CD8-positive, alpha-beta memory T cell (primary cell): ENCODE data around the gene POF1B. TPM values are rescaled to one million over a fixed set of nuclear protein-coding genes. Genes with fewer than 3 reads are reported as not detected.
"Not testable (repeated sequence)": the region's sequence is repeated elsewhere in the genome, so short reads cannot be mapped to it uniquely, and the experiment has no call there.

ENCODE experiments used
- CTCF ChIA-PET: fragments of 350-600 bp; sonication (Branson Sonifier 250); formaldehyde crosslinking; loops from one replicate; lab custom pipeline; 2021; ENCODE audit warnings: antibody characterized with exemption; lab: Charles Lee
- POLR2A ChIA-PET: fragments of 350-600 bp; sonication (Branson Sonifier 250); formaldehyde crosslinking; loops from one replicate; lab custom pipeline; 2021; ENCODE audit warnings: antibody characterized with exemption; lab: Charles Lee
- DNase-seq, 5 donors: peaks; one replicate each; pipeline versions ENCODE4 v3.0.0 to v3.0.0-alpha.2; 2020 to 2022; ENCODE audit warnings: mixed read lengths in 1 of 5
- H3K27ac ChIP-seq: one replicate; pipeline ENCODE4 v1.7.0; 2013; ENCODE audit warnings: low read depth, mild to moderate bottlenecking, low read length, moderate library complexity
- H3K27me3 ChIP-seq: 2 replicates; pipeline ENCODE4 v1.7.0; 2013; ENCODE audit warnings: low read length, mild to moderate bottlenecking; ENCODE audit not compliant: insufficient read depth, poor library complexity, severe bottlenecking
- H3K36me3 ChIP-seq: 2 replicates; pipeline ENCODE4 v1.7.0; 2013; ENCODE audit warnings: mild to moderate bottlenecking, low read length, moderate library complexity; ENCODE audit not compliant: insufficient read depth
- H3K4me1 ChIP-seq: 2 replicates; pipeline ENCODE4 v1.7.0; 2013; ENCODE audit warnings: mild to moderate bottlenecking, low read length, moderate library complexity; ENCODE audit not compliant: insufficient read depth
- H3K4me3 ChIP-seq: 2 replicates; pipeline ENCODE4 v1.7.0; 2013; ENCODE audit warnings: mild to moderate bottlenecking, low read length
- H3K9me3 ChIP-seq: 2 replicates; pipeline ENCODE4 v1.7.0; 2013; ENCODE audit warnings: mild to moderate bottlenecking, low read length
- H3K27ac Mint-ChIP-seq, 8 donors: one replicate each; pipeline ENCODE4 v1.8.0; 2020 to 2021; ENCODE audit warnings: mixed read lengths in 8 of 8, mild to moderate bottlenecking in 6 of 8, inconsistent platforms in 3 of 8, moderate library complexity in 3 of 8
- H3K27me3 Mint-ChIP-seq, 2 donors: one replicate each; pipeline ENCODE4 v1.8.0; 2020 to 2021; ENCODE audit warnings: mixed read lengths in 2 of 2, mild to moderate bottlenecking in 1 of 2, moderate library complexity in 1 of 2
- H3K36me3 Mint-ChIP-seq, 3 donors: one replicate each; pipeline ENCODE4 v1.8.0; 2020 to 2021; ENCODE audit warnings: mixed read lengths in 3 of 3, inconsistent platforms in 1 of 3, mild to moderate bottlenecking in 1 of 3
- H3K4me1 Mint-ChIP-seq, 3 donors: one replicate each; pipeline ENCODE4 v1.8.0; 2020 to 2021; ENCODE audit warnings: mixed read lengths in 3 of 3, inconsistent platforms in 1 of 3, mild to moderate bottlenecking in 1 of 3
- H3K4me3 Mint-ChIP-seq, 7 donors: one replicate each; pipeline ENCODE4 v1.8.0; 2020 to 2021; ENCODE audit warnings: mixed read lengths in 7 of 7, mild to moderate bottlenecking in 6 of 7, moderate library complexity in 4 of 7, inconsistent platforms in 2 of 7
- H3K9me3 Mint-ChIP-seq, 5 donors: one replicate each; pipeline ENCODE4 v1.8.0; 2020 to 2022; ENCODE audit warnings: mixed read lengths in 5 of 5, mild to moderate bottlenecking in 3 of 5, moderate library complexity in 2 of 5, inconsistent platforms in 1 of 5
- polyA plus RNA-seq: library from polyadenylated mRNA; unstranded; fragments of 300-500 nt; fragmentation: Illumina TruSeq; gene quantifications from one replicate; pipeline ENCODE4 v1.2.3, GENCODE V29; 2021
- total RNA-seq, 2 experiments: library from RNA; stranded (reverse); gene quantifications; one replicate each; pipeline ENCODE4 v1.2.3, GENCODE V29; 2021

POF1B gene
- total and polyA plus RNA-seq, 3 experiments from 2014 or later, result not detected

GRCh38 chrX:85365370-85365995 is 14.0 kb downstream of the POF1B start:
- no peak overlapping the region for H3K27ac ChIP-seq
- H3K27me3 ChIP-seq, result no peaks in the 10 kb centered on the region
- Mint-ChIP-seq H3K4me1 (no peaks in the 10 kb centered on the region), H3K4me3 (no peak overlapping the region), H3K36me3 (peaks cover 0 to 2% (median 0%) of the 10 kb centered on the region in 3 donors), H3K9me3 (peaks cover 0 to 7% (median 1%) of the 10 kb centered on the region in 5 donors), H3K27ac (no peak overlapping the region), H3K27me3 (peaks cover 0 to 8% of the 10 kb centered on the region in 2 donors)
- H3K9me3 ChIP-seq, result no peaks in the 10 kb centered on the region
- H3K36me3 ChIP-seq, result no peaks in the 10 kb centered on the region
- CTCF ChIA-PET, result no interaction called here
- POLR2A ChIA-PET, result no interaction called here
- DNase-seq, result no peak
- no peak overlapping the region for H3K4me3 ChIP-seq
- no peaks in the 10 kb centered on the region for H3K4me1 ChIP-seq

DNA sequence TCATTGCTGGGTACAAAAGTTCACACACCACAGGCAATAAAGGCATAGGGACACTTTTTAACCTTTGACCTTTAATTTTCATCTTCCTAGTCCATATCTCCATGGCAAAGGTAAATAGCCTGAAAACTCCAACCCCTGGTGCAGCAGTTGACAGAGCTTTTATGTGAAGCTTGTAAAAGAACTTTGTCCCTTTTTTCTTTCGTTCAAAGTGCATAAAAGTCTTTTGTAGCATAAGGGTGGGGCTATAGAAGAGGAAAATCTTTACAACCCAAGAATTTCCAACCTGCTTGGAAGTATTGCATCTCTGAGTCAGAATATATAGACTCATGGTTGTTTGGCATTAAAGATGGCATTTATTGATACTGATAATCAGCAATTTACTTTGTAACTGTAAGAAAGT is 20.4 kb downstream of the POF1B start:
- Histone ChIP-seq H3K27ac (no peak overlapping the region), H3K4me3 (no peak overlapping the region), H3K4me1 (no peaks in the 10 kb centered on the region), H3K36me3 (no peaks in the 10 kb centered on the region), H3K27me3 (no peaks in the 10 kb centered on the region), H3K9me3 (no peaks in the 10 kb centered on the region)
- no peaks in the 10 kb centered on the region for H3K36me3 Mint-ChIP-seq
- H3K27ac Mint-ChIP-seq, result no peak overlapping the region
- peaks cover 0 to 7% (median 0%) of the 10 kb centered on the region in 5 donors for H3K9me3 Mint-ChIP-seq
- DNase-seq, result no peak
- CTCF ChIA-PET, result no interaction called here
- H3K4me3 Mint-ChIP-seq, result no peak overlapping the region
- no peaks in the 10 kb centered on the region for H3K4me1 Mint-ChIP-seq
- peaks cover 0 to 4% of the 10 kb centered on the region in 2 donors for H3K27me3 Mint-ChIP-seq
- POLR2A ChIA-PET, result no interaction called here

DNA sequence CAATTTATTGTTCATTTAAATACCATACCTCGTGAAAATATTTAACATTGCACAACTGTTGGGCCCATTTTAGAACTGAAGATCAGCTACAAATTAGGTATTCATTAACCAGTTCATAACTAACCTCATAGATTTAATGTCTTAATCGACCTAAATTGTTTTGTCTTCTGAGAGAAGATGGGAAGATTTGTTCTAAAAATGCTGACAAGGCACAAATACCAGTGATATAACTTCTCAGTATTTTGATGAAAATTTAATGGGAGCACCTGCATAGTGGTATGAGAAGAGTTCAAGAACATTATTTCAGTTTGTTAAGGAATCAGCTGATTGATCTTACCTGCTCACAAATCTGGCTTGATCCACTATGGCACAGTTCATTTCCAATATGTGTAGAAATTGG is 33.9 kb downstream of the POF1B start:
- Histone ChIP-seq H3K9me3 (no peaks in the 10 kb centered on the region), H3K36me3 (no peaks in the 10 kb centered on the region), H3K27ac (no peak overlapping the region), H3K27me3 (no peaks in the 10 kb centered on the region), H3K4me3 (no peak overlapping the region), H3K4me1 (no peaks in the 10 kb centered on the region)
- Mint-ChIP-seq H3K9me3 (no peaks in the 10 kb centered on the region), H3K27ac (no peak overlapping the region), H3K4me3 (no peak overlapping the region), H3K36me3 (no peaks in the 10 kb centered on the region), H3K4me1 (no peaks in the 10 kb centered on the region), H3K27me3 (no peaks in the 10 kb centered on the region)
- ChIA-PET POLR2A (no interaction called here), CTCF (no interaction called here)
- no peak for DNase-seq

- H3K4me1 ChIP-seq, result no peaks in the 10 kb centered on the region
- H3K9me3 ChIP-seq, result no peaks in the 10 kb centered on the region
- Mint-ChIP-seq H3K36me3 (no peaks in the 10 kb centered on the region), H3K27ac (no peak overlapping the region), H3K9me3 (peaks cover 0 to 9% (median 2%) of the 10 kb centered on the region in 5 donors), H3K4me3 (no peak overlapping the region), H3K4me1 (no peaks in the 10 kb centered on the region), H3K27me3 (peaks cover 0 to 3% of the 10 kb centered on the region in 2 donors)
- POLR2A ChIA-PET, result no interaction called here
- no peak overlapping the region for H3K4me3 ChIP-seq
- H3K36me3 ChIP-seq, result no peaks in the 10 kb centered on the region
- H3K27me3 ChIP-seq, result no peaks in the 10 kb centered on the region
- no peak for DNase-seq
- no peak overlapping the region for H3K27ac ChIP-seq
- CTCF ChIA-PET, result no interaction called here
Measured at GRCh38 chrX:85327060-85327333, 52.5 kb downstream of the POF1B start.

GRCh38 chrX:85326234-85327059 is 53.0 kb downstream of the POF1B start:
- DNase-seq, result peak in 1 of 5 donors; percentile 27
- no peaks in the 10 kb centered on the region for H3K4me1 ChIP-seq
- no peaks in the 10 kb centered on the region for H3K4me1 Mint-ChIP-seq
- H3K27ac ChIP-seq, result no peak overlapping the region
- H3K9me3 ChIP-seq, result no peaks in the 10 kb centered on the region
- ChIA-PET CTCF (no interaction called here), POLR2A (no interaction called here)
- H3K36me3 Mint-ChIP-seq, result no peaks in the 10 kb centered on the region
- H3K4me3 ChIP-seq, result no peak overlapping the region
- H3K27ac Mint-ChIP-seq, result no peak overlapping the region
- H3K4me3 Mint-ChIP-seq, result no peak overlapping the region
- no peaks in the 10 kb centered on the region for H3K36me3 ChIP-seq
- H3K9me3 Mint-ChIP-seq, result peaks cover 0 to 9% (median 2%) of the 10 kb centered on the region in 5 donors
- H3K27me3 ChIP-seq, result no peaks in the 10 kb centered on the region
- H3K27me3 Mint-ChIP-seq, result peaks cover 0 to 3% of the 10 kb centered on the region in 2 donors

- H3K36me3 Mint-ChIP-seq, H3K27me3 Mint-ChIP-seq, H3K4me1 ChIP-seq, H3K9me3 ChIP-seq, DNase-seq, CTCF ChIA-PET, H3K36me3 ChIP-seq, H3K4me3 ChIP-seq, H3K4me3 Mint-ChIP-seq, H3K27ac Mint-ChIP-seq, H3K4me1 Mint-ChIP-seq, POLR2A ChIA-PET, H3K27me3 ChIP-seq, H3K27ac ChIP-seq, H3K9me3 Mint-ChIP-seq: not testable (repeated sequence)
Measured at GRCh38 chrX:85311348-85311747, 68.1 kb downstream of the POF1B start.

- Histone ChIP-seq H3K4me3 (no peak overlapping the region), H3K27me3 (no peaks in the 10 kb centered on the region), H3K4me1 (no peaks in the 10 kb centered on the region), H3K27ac (no peak overlapping the region), H3K9me3 (no peaks in the 10 kb centered on the region), H3K36me3 (no peaks in the 10 kb centered on the region)
- peaks cover 0 to 6% (median 4%) of the 10 kb centered on the region in 5 donors for H3K9me3 Mint-ChIP-seq
- CTCF ChIA-PET, result no interaction called here
- H3K27ac Mint-ChIP-seq, result no peak overlapping the region
- no peaks in the 10 kb centered on the region for H3K4me1 Mint-ChIP-seq
- peaks cover 0 to 3% of the 10 kb centered on the region in 2 donors for H3K27me3 Mint-ChIP-seq
- POLR2A ChIA-PET, result no interaction called here
- no peak overlapping the region for H3K4me3 Mint-ChIP-seq
- no peaks in the 10 kb centered on the region for H3K36me3 Mint-ChIP-seq
- no peak for DNase-seq
Measured at GRCh38 chrX:85309717-85310116, 69.7 kb downstream of the POF1B start.

- H3K4me1 Mint-ChIP-seq, result no peaks in the 10 kb centered on the region
- no peak for DNase-seq
- H3K4me3 ChIP-seq, result no peak overlapping the region
- H3K36me3 ChIP-seq, result no peaks in the 10 kb centered on the region
- no peaks in the 10 kb centered on the region for H3K27me3 Mint-ChIP-seq
- no peaks in the 10 kb centered on the region for H3K36me3 Mint-ChIP-seq
- ChIA-PET CTCF (no interaction called here), POLR2A (no interaction called here)
- H3K27me3 ChIP-seq, result no peaks in the 10 kb centered on the region
- H3K27ac Mint-ChIP-seq, result no peak overlapping the region
- no peak overlapping the region for H3K4me3 Mint-ChIP-seq
- H3K9me3 ChIP-seq, result no peaks in the 10 kb centered on the region
- H3K9me3 Mint-ChIP-seq, result no peaks in the 10 kb centered on the region
- H3K27ac ChIP-seq, result no peak overlapping the region
- H3K4me1 ChIP-seq, result no peaks in the 10 kb centered on the region
Measured at GRCh38 chrX:85303544-85303943, 75.9 kb downstream of the POF1B start.
